Articular chondrocyte of knee joint (primary cell): ENCODE results near the gene GABRQ. TPM values are rescaled to one million over a fixed set of nuclear protein-coding genes. Genes with fewer than 3 reads are reported as not detected.

Experiments used
- total RNA-seq: library from RNA; depleted of rRNA; stranded (reverse); fragments of >200 nt; gene quantifications from 2 replicates; pipeline ENCODE4 v1.2.3, GENCODE V29; 2012

Gene GABRQ
- under 0.01 TPM in 1 of 2 replicates, not detected in the other for total RNA-seq

DNA sequence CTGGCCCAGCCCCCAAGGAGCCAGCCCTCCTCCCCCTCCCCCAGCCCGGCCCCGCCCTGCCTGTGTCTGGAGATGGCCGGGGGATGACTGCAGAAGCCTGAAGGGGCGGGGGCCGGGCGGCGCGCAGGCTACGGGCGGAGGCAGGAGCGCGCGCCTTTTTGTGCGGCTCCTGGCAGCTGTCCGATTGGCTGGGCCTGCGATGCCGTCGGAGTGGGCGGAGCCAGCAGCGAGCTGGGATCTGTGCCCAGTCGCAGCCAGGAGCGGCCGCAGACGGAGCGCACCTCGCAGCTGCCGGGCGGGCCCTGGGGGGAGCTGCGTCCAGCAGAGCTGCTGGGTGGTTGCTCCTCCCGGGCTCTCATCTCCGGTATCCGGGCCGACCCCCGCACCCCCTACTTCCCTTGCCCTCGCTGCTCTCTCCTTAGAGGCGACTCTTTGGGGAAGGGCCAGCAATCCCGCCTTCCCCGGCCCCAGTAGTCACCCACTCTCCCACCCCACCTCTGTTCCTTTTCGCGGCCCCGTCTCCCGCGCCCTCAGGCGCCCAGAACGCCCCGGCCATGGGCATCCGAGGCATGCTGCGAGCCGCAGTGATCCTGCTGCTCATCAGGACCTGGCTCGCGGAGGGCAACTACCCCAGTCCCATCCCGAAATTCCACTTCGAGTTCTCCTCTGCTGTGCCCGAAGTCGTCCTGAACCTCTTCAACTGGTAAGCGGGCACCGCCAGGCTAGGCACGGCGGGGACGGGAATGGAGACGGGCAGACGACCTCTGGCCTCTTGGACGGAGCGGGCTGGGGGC lies at the start of gene GABRQ:
TSS of gene GABRQ (plus strand) at position 247 of the 794 bp plus-strand sequence. CDS start at position 555, 308 bp downstream.

DNA sequence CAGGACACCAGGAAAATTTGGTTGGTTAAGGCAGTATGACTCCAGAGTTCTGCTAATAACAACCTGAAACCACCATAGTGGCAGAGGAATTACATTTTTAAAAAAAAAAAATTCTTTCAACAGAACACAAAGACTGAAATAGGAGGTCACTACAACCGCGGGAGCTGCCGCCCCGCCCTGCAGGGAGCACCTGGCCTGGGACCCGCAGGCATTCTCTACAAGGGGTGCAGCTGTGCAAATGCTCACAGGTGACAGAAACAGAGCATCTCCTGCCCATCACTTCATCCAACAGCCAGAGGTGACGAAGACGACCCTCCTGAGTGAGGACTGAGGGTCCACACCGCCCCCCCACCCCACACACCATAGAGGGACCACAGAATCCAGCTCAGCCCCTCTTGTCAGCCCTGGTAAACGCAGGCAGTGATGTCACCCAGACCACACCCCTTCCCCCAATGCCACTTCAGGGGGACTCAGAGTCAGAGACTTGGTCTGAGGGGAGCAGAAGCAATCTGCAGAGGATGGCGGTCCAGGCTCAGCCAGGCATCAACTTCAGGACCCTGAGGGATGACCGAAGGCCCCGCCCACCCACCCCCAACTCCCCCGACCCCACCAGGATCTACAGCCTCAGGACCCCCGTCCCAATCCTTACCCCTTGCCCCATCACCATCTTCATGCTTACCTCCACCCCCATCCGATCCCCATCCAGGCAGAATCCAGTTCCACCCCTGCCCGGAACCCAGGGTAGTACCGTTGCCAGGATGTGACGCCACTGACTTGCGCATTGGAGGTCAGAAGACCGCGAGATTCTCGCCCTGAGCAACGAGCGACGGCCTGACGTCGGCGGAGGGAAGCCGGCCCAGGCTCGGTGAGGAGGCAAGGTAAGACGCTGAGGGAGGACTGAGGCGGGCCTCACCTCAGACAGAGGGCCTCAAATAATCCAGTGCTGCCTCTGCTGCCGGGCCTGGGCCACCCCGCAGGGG lies 60.5 kb downstream of the GABRQ start, which contains the start of gene MAGEA3:
TSS of gene MAGEA3 (plus strand) at position 843 of the 980 bp plus-strand sequence. CDS start 2,039 bp downstream, outside the sequence.

Other genes starting within 250 kb of the GABRQ start
- not detected in 2 replicates for gene GABRA3, start 186.6 kb upstream of the GABRQ start, total RNA-seq
- gene MAGEA3, start 60.9 kb downstream of the GABRQ start, total RNA-seq = not detected in 2 replicates
- gene CSAG2, start 71.4 kb downstream of the GABRQ start, total RNA-seq = not detected in 2 replicates
- not detected in 2 replicates for gene MAGEA2B, start 76.7 kb downstream of the GABRQ start, total RNA-seq
- not detected in 2 replicates for gene CSAG1, start 95.8 kb downstream of the GABRQ start, total RNA-seq
- not detected in 2 replicates for gene MAGEA12, start 95.9 kb downstream of the GABRQ start, total RNA-seq
- gene MAGEA2, start 115.9 kb downstream of the GABRQ start, total RNA-seq = not detected in 2 replicates
- not detected in 2 replicates for gene CSAG3, start 121.3 kb downstream of the GABRQ start, total RNA-seq
- not detected in 2 replicates for gene MAGEA6, start 131.8 kb downstream of the GABRQ start, total RNA-seq
- 50.3 and 67.7 TPM in 2 replicates for gene CETN2, start 192.9 kb downstream of the GABRQ start, total RNA-seq
- gene NSDHL, start 193.2 kb downstream of the GABRQ start, total RNA-seq = 15.0 and 15.8 TPM in 2 replicates